Left ventricle myocardium inferior (tissue), 1 donor: ENCODE measurements around the gene CCDC159. TPM values are rescaled to one million over a fixed set of nuclear protein-coding genes. Genes with fewer than 3 reads are reported as not detected.

Experiments used
- DNase-seq: peaks from one replicate; pipeline ENCODE4 v3.0.0-alpha.2; 2020
- H3K27ac ChIP-seq: fragments of 200-600 bp; replicated peaks from 2 replicates; pipeline ENCODE4 v1.8.0; 2021
- H3K27me3 ChIP-seq: fragments of 200-600 bp; 2 replicates; pipeline ENCODE4 v1.8.0; 2021; ENCODE audit warnings: low read depth
- H3K36me3 ChIP-seq: fragments of 200-600 bp; 2 replicates; pipeline ENCODE4 v1.8.0; 2021
- H3K4me1 ChIP-seq: fragments of 200-600 bp; 2 replicates; pipeline ENCODE4 v1.8.0; 2021
- H3K4me3 ChIP-seq: fragments of 200-600 bp; 2 replicates; pipeline ENCODE4 v1.8.0; 2021; ENCODE audit warnings: mild to moderate bottlenecking, moderate library complexity
- H3K9me3 ChIP-seq: fragments of 200-600 bp; replicated peaks from 2 replicates; pipeline ENCODE4 v1.8.0; 2021
- intact Hi-C: fragments of 100-400 bp; cut with micrococcal nuclease; formaldehyde crosslinking; loops from one replicate; pipeline ENCODE4 v1.11.0; 2022
- total RNA-seq: library from RNA; stranded (reverse); fragmentation: NEBNext Ultra II Directional; extraction: Animal tissue kit (Norgen Biotek cat#: 25700); gene quantifications from one replicate; pipeline ENCODE4 v1.2.1, GENCODE V29; 2021
- TF ChIP-seq, protein P1 (sequence below): fragments of 200-600 bp; IDR thresholded peaks from 2 replicates; pipeline ENCODE4 v1.8.0; 2021; ENCODE audit warnings: antibody characterized with exemption, mild to moderate bottlenecking, borderline replicate concordance
- donor health status: DM: no; HTN: yes; CAD: no; lungs with severe emphysema.

CCDC159 gene
- total RNA-seq, 1 donor from 2014 or later: 24.5 TPM

DNA sequence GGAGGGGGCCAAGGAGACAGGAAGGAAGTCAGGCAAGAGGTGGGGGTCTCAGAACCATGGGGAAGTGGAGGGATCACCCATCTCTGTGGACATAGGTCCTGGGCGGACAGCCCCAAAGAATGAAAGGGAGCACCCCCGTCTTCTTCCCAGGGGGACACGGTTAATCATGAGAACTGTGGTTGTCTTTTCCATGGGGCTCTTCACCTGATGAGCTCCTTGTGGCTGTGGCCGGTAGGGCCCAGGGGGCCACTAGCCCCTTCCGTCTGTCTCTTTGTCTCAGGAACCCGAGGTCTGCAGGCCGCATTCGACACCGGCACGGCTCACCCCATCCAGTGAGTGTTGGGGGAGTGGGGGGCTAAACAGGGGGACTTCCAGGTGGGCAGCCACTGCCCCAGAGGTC is 17.6 kb downstream of the CCDC159 start:
- intact Hi-C loops: no loop called here
- Histone ChIP-seq H3K27me3 (no peaks in the 10 kb centered on the region), H3K4me1 (peaks cover 8% of the 10 kb centered on the region), H3K36me3 (peaks cover 42% of the 10 kb centered on the region), H3K27ac (no peak overlapping the region), H3K9me3 (no peaks in the 10 kb centered on the region), H3K4me3 (no peak overlapping the region)
- no peak for DNase-seq
- TF ChIP-seq, protein P1, sequence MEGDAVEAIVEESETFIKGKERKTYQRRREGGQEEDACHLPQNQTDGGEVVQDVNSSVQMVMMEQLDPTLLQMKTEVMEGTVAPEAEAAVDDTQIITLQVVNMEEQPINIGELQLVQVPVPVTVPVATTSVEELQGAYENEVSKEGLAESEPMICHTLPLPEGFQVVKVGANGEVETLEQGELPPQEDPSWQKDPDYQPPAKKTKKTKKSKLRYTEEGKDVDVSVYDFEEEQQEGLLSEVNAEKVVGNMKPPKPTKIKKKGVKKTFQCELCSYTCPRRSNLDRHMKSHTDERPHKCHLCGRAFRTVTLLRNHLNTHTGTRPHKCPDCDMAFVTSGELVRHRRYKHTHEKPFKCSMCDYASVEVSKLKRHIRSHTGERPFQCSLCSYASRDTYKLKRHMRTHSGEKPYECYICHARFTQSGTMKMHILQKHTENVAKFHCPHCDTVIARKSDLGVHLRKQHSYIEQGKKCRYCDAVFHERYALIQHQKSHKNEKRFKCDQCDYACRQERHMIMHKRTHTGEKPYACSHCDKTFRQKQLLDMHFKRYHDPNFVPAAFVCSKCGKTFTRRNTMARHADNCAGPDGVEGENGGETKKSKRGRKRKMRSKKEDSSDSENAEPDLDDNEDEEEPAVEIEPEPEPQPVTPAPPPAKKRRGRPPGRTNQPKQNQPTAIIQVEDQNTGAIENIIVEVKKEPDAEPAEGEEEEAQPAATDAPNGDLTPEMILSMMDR: no peak

DNA sequence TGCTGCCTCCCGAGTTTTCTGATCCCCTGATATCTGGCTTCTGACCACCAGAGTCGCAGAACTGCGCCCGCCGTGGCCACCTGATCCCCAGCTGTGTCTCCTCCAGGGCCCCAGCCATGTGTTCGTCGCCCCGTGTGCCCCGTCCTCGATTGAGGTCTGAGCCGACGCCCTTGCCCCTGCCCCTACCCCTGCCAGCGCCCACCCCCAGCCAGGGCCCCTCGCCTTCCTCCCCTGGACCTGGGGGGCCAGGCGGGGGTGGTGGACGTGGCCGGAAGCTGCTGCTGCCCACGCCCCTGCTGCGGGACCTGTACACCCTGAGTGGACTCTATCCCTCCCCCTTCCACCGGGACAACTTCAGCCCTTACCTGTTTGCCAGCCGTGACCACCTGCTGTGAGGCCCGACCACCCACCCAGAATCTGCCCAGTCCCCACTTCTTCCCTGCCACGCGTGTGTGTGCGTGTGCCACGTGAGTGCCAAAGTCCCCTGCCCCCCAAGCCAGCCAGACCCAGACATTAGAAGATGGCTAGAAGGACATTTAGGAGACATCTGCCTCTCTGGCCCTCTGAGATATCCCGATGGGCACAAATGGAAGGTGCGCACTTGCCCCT is 18.1 kb downstream of the CCDC159 start:
- Histone ChIP-seq H3K36me3 (peaks cover 41% of the 10 kb centered on the region), H3K27ac (no peak overlapping the region), H3K4me3 (no peak overlapping the region), H3K27me3 (no peaks in the 10 kb centered on the region), H3K9me3 (no peaks in the 10 kb centered on the region), H3K4me1 (peaks cover 8% of the 10 kb centered on the region)
- intact Hi-C loops: no loop called here
- no peak for DNase-seq
- TF ChIP-seq, protein P1: no peak

DNA sequence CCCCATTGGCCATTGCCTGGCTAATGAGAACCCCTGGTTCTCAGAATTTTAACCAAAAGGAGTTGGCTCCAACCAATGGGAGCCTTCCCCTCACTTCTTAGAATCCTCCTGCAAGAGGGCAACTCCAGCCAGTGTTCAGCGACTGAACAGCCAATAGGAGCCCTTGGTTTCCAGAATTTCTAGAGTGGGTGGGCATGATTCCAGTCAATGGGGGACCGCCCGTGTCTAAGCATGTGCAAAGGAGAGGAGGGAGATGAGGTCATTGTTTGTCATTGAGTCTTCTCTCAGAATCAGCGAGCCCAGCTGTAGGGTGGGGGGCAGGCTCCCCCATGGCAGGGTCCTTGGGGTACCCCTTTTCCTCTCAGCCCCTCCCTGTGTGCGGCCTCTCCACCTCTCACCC is 18.6 kb downstream of the CCDC159 start:
- Histone ChIP-seq H3K36me3 (peaks cover 35% of the 10 kb centered on the region), H3K9me3 (no peaks in the 10 kb centered on the region), H3K4me1 (peaks cover 8% of the 10 kb centered on the region), H3K27me3 (no peaks in the 10 kb centered on the region), H3K4me3 (no peak overlapping the region), H3K27ac (no peak overlapping the region)
- no peak for DNase-seq
- TF ChIP-seq, protein P1: no peak
- intact Hi-C loops: no loop called here

DNA sequence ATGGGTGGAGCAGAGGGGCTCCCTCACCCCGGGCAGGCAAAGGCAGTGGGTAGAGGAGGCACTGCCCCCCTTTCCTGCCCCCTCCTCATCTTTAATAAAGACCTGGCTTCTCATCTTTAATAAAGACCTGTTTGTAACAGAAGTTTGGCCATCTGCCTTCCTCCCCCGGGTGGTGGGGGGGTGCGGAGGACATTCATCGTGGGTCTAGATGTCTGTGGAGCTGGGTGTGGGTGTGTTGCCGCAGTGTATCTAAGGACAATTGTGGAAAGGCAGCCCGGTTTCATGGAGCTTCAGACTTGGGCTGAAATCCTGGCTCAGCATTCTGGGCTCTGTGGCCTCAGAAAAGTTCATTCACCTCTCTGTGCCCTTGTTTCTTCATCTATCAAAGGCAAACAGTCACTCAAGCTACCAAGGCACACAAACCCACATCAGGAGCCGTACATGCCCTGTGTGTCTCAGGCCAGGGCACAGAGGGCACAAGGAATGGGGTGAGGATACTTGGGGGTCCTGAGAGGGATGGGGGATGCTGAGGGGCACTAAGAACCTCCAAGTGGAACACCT is 19.3 kb downstream of the CCDC159 start:
- no peaks in the 10 kb centered on the region for H3K9me3 ChIP-seq
- no peak for DNase-seq
- no peaks in the 10 kb centered on the region for H3K27me3 ChIP-seq
- no peak overlapping the region for H3K27ac ChIP-seq
- H3K36me3 ChIP-seq: peaks cover 29% of the 10 kb centered on the region
- H3K4me3 ChIP-seq: no peak overlapping the region
- intact Hi-C loops: no loop called here
- H3K4me1 ChIP-seq: peaks cover 8% of the 10 kb centered on the region
- TF ChIP-seq, protein P1: no peak

DNA sequence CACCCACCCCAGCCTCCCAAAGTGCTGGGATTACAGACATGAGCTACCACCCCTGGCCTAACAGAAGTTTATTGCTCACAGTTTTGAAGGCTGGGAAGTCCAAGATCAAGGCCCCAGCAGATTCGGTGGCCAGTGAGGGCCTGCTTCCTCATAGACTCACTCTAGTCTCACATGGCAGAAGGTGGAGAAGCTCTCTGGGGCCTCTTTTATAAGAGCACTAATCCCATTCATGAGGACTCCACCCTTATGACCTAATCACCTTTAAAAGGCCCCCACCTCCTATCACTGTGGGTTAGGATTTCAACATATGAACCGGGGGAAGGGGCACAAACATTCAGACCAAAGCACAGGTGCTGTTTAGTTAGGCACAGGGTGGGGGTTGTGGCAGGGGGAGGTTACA is 21.2 kb downstream of the CCDC159 start:
- no peak overlapping the region for H3K4me3 ChIP-seq
- H3K9me3 ChIP-seq: no peaks in the 10 kb centered on the region
- no peak overlapping the region for H3K27ac ChIP-seq
- H3K4me1 ChIP-seq: no peaks in the 10 kb centered on the region
- DNase-seq: no peak
- intact Hi-C loops: no loop called here
- H3K27me3 ChIP-seq: no peaks in the 10 kb centered on the region
- H3K36me3 ChIP-seq: peaks cover 17% of the 10 kb centered on the region
- TF ChIP-seq, protein P1: no peak
